ENCODE measurements around the gene ACTA2.

Gene ACTA2

DNA sequence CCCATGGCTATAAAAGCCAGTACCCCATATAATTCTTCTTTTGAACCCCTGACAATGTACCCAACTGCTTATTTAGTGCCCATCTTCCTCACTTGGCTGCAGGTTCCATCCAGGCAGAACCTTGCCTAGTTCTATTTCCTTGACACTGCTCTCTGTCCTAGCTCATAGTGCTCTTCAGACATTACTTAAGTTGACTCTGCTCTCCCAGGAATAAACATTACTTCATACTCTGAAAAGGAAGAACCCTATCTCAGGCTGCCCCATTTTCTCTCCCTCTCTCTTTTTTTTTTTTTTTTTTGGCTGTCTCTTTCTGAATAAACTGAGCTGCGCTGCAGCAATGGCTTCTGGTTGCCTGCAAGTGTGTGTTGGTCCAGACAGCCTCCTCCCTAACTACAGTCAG, 21.0 kb downstream of the ACTA2 start:
- in situ Hi-C loops (cut with MboI; ENCODE audit: low sequenced_read_pairs, unreplicated experiment), result loop anchor here (5.0 to 10.0 kb wide), 2 partner anchors 94 to 367 kb away; no protein-coding TSS in a partner anchor
- TF ChIP-seq, protein P1, sequence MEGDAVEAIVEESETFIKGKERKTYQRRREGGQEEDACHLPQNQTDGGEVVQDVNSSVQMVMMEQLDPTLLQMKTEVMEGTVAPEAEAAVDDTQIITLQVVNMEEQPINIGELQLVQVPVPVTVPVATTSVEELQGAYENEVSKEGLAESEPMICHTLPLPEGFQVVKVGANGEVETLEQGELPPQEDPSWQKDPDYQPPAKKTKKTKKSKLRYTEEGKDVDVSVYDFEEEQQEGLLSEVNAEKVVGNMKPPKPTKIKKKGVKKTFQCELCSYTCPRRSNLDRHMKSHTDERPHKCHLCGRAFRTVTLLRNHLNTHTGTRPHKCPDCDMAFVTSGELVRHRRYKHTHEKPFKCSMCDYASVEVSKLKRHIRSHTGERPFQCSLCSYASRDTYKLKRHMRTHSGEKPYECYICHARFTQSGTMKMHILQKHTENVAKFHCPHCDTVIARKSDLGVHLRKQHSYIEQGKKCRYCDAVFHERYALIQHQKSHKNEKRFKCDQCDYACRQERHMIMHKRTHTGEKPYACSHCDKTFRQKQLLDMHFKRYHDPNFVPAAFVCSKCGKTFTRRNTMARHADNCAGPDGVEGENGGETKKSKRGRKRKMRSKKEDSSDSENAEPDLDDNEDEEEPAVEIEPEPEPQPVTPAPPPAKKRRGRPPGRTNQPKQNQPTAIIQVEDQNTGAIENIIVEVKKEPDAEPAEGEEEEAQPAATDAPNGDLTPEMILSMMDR (IDR thresholded peaks at IDR 0.05; ENCODE audit: borderline replicate concordance, control extremely low read depth, extremely low read depth, insufficient read depth, missing control alignments), result no peak

DNA sequence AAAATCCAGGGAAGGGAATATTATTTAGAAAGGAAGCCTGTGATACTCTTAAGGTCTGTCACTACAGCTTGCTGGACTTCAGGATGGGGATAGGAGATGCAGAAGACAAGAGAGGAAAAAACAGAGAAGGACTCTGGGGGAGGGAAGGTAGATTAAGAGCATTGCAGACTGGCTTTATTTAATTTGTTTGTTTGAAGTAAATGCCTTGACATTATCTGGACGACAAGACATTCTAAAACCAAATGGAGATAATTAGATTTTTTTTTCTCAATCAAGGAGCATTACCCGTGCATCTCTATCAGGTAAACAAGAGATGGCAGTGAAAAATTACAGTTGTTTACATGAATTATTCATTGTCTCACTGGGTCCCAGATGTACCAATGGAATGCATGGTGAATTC, 24.3 kb downstream of the ACTA2 start:
- TF ChIP-seq, protein P1 (IDR thresholded peaks at IDR 0.05; ENCODE audit: borderline replicate concordance, control extremely low read depth, extremely low read depth, insufficient read depth, missing control alignments), result no peak
- DNase-seq (ENCODE audit: low spot score), result no peak
- in situ Hi-C loops (cut with MboI; ENCODE audit: low sequenced_read_pairs, unreplicated experiment), result no loop called here

More for the DNA sequence above, 21.0 kb downstream of the ACTA2 start:
- DNase-seq (ENCODE audit: low spot score), result no peak

DNA sequence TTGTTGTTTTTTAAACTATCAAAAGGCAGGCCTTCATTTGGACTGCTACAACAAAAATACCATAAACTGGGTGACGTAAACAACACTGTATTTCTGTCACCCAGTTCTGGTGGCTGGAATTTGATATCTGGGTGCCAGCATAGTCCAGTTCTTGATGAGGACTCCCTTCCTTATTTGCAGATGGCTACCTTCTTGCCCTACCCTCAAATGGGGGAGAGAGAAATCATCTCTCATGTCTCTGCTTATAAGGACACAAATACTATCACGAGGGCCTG, 25.2 kb downstream of the ACTA2 start:
- TF ChIP-seq, protein P1 (IDR thresholded peaks at IDR 0.05; ENCODE audit: borderline replicate concordance, control extremely low read depth, extremely low read depth, insufficient read depth, missing control alignments), result no peak
- in situ Hi-C loops (cut with MboI; ENCODE audit: low sequenced_read_pairs, unreplicated experiment), result no loop called here
- DNase-seq (ENCODE audit: low spot score), result no peak

DNA sequence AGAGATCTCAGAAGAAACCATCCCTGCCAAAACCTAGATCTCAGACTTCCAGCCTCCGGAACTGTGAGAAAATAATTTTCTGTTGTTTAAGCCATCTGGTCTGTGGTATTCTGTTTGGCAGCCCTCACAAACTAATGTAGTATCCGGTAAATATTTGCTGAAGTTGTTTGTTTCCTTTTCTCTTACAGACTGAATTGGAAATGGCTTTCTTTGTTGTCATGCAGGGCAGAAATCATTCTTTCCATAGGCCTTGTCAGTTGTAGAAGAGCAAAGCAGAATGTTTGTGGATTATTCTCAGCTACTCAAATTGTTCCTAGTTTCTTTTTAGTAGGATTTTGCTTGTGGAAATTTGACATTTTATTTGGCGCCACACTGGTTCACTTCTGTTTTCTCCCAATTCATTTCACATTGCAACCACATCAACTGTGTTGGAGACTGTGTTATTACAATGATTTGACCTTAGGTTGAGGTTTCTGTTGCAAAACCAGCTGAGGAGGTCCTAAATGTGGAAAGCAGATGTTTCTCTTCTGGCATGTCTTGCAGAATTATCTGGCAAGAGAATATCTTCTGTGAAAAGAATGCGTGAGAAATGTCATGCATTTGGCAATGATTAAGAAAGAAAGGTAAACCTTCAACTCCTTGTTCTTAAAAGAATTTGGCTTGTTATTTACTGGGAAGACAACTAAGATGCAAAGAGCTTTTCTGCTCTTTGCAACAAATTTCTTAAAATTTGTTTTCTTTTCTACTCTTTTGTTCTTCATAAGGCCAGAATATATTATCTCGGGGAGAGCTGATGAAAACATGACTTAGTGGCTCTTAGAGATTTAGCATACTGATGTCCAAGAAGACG, 25.8 kb downstream of the ACTA2 start:
- no peak for DNase-seq (ENCODE audit: low spot score)
- in situ Hi-C loops (cut with MboI; ENCODE audit: low sequenced_read_pairs, unreplicated experiment), result no loop called here
- TF ChIP-seq, protein P1 (IDR thresholded peaks at IDR 0.05; ENCODE audit: borderline replicate concordance, control extremely low read depth, extremely low read depth, insufficient read depth, missing control alignments), result no peak

DNA sequence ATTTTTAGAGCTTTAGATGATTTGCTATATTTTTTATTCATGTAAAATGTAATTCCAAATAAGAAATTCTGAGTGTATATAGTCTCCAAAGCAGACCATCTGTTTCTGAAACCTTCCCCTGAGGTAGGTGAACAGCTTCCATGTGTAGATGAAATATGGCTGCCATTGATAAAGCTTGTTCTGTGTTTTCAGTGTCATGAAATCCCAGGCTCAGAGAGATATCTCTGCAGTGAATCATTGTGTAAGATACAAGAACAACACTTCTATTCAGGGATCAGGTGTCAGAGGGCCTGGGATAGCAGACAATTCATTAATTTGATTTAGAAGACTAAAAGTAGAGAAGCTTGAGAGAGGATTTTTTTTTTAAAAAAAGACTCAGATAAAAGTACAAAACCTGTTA, 29.1 kb downstream of the ACTA2 start:
- TF ChIP-seq, protein P1 (IDR thresholded peaks at IDR 0.05; ENCODE audit: borderline replicate concordance, control extremely low read depth, extremely low read depth, insufficient read depth, missing control alignments), result no peak
- in situ Hi-C loops (cut with MboI; ENCODE audit: low sequenced_read_pairs, unreplicated experiment), result no loop called here
- DNase-seq (ENCODE audit: low spot score), result no peak

DNA sequence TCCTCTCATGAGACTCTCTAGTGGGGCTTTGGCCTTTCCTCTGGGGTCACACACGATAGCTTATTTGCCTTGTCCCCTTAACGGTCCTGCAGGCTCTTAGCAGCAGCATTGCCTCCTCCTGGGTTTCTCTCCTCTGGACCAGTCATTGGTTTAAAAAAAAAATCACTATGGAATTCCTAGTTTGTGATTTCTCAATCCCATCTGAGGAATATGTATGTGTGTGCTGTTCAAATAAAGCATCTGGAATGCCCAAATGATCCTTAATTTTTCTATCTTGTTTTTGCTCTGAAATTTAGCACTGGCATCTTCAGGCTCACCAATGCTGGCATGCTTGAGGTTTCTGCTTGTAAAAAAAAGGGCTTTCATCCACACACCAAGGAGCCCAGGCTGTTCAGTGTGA, 30.5 kb downstream of the ACTA2 start:
- TF ChIP-seq, protein P1 (IDR thresholded peaks at IDR 0.05; ENCODE audit: borderline replicate concordance, control extremely low read depth, extremely low read depth, insufficient read depth, missing control alignments), result no peak
- in situ Hi-C loops (cut with MboI; ENCODE audit: low sequenced_read_pairs, unreplicated experiment), result no loop called here

More for the DNA sequence above, 30.5 kb downstream of the ACTA2 start:
- DNase-seq (ENCODE audit: low spot score), result no peak
